ENCODE data around the gene UQCRC2.

DNA sequence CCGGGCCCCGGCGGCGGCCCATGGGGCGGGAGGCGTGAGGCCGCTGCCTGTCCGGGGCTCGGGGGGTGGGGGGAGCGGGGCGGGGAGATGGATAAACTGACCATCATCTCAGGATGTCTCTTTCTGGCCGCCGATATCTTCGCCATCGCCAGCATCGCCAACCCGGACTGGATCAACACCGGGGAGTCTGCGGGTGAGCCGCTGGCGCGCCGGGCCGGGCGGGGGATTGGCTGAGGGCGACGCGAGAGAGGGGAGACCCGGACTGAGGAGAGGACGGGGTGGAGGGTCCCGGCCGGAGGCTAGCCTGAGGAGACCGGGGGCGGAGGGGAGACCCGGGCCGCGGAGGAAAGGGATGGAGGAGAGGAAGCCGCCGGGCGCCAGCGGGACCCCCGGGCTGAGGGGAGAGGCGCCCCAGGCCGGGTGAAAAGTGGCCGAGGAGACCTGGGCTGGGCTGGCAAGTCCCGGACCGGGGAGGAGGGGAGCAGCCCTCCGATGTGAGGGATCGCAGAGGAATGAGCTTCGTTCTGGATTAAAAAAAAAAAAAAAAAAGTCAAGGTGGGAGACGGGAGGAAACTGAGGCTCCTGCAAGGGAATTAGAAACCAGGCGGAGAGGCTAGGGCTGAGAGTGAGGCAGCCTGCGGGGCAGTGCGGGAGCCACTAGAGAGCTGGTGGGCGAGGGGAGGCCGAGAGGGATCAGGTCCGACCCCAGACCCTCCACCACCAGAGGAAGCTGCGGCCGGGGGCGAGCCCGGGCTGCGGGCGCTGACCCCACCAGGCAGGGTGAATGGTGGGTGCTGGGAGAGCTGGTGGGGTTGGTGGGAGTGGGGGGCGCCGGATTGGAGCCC is 55.3 kb downstream of the UQCRC2 start:
- TF ChIP-seq POLR2A (IDR thresholded peaks at IDR 0.05), result no peak
- TF ChIP-seq, protein P1, sequence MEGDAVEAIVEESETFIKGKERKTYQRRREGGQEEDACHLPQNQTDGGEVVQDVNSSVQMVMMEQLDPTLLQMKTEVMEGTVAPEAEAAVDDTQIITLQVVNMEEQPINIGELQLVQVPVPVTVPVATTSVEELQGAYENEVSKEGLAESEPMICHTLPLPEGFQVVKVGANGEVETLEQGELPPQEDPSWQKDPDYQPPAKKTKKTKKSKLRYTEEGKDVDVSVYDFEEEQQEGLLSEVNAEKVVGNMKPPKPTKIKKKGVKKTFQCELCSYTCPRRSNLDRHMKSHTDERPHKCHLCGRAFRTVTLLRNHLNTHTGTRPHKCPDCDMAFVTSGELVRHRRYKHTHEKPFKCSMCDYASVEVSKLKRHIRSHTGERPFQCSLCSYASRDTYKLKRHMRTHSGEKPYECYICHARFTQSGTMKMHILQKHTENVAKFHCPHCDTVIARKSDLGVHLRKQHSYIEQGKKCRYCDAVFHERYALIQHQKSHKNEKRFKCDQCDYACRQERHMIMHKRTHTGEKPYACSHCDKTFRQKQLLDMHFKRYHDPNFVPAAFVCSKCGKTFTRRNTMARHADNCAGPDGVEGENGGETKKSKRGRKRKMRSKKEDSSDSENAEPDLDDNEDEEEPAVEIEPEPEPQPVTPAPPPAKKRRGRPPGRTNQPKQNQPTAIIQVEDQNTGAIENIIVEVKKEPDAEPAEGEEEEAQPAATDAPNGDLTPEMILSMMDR (IDR thresholded peaks at IDR 0.05), result no peak

All from adrenal gland (tissue), 5 donors.